GM12878 (cell line): ENCODE results near the gene MTX1. TPM values are rescaled to one million over a fixed set of nuclear protein-coding genes. Genes with fewer than 3 reads are reported as not detected.

Experiments
- ATAC-seq: fragments of 200-7000 bp; cut with Tn5 transposase; 3 replicates; pipeline ENCODE4 v1.9.1; 2020; ENCODE audit warnings: mild to moderate bottlenecking, moderate library complexity
- BruUV-seq: library from RNA; stranded (reverse); fragments of 400-500 nt; replicated peaks from 2 replicates; lab custom pipeline; 2021; lab: Mats Ljungman, UMichigan
- CTCF ChIA-PET: fragments of 300-600 bp; sonication (Branson Sonifier 250); formaldehyde crosslinking; extraction: SDS; loops from one replicate; lab custom pipeline; 2021; ENCODE audit warnings: inconsistent platforms; lab: Yijun Ruan, JAX
- POLR2A ChIA-PET: fragments of 350-600 bp; formaldehyde crosslinking; extraction: SDS; loops from one replicate; lab custom pipeline; 2021; ENCODE audit warnings: inconsistent platforms; lab: Charles Lee
- RAD21 ChIA-PET: fragments of 300-600 bp; sonication (Branson Sonifier 250); formaldehyde crosslinking; loops from one replicate; lab custom pipeline; 2023; ENCODE audit warnings: antibody characterized with exemption; ENCODE audit not compliant: unreplicated experiment; lab: Charles Lee
- SMC1A ChIA-PET: fragments of 300-600 bp; sonication (Branson Sonifier 250); formaldehyde crosslinking; loops from one replicate; lab custom pipeline; 2023; ENCODE audit not compliant: unreplicated experiment, uncharacterized antibody; lab: Charles Lee
- DNase-seq: peaks from one replicate; pipeline ENCODE4 v3.0.0-alpha.2; 2011; ENCODE audit warnings: low read depth, low spot score
- FAIRE-seq: peaks from 3 replicates; lab custom pipeline; 2011; peaks lifted over from hg19 to GRCh38; lab: Jason Lieb, UNC
- H2AFZ ChIP-seq: 2 replicates; pipeline ENCODE4 v1.6.0; 2011; ENCODE audit warnings: low read depth, low read length, control low read depth; ENCODE audit not compliant: control insufficient read depth
- H3K27ac ChIP-seq: 2 replicates; pipeline ENCODE4 v1.5.1; 2011; ENCODE audit warnings: control low read depth; ENCODE audit not compliant: control insufficient read depth, insufficient read depth
- H3K27me3 ChIP-seq, 2 experiments: replicated peaks in 1 of 2; 2 replicates each; pipeline versions ENCODE4 v1.6.0 to v1.6.1; 2011; ENCODE audit warnings: low read length in 1 of 2; ENCODE audit not compliant: control insufficient read depth in 2 of 2, insufficient read depth in 2 of 2
- H3K36me3 ChIP-seq, 2 experiments: 2 replicates each; pipeline ENCODE4 v1.5.1; 2011; ENCODE audit warnings: low read length in 1 of 2; ENCODE audit not compliant: control insufficient read depth in 2 of 2, insufficient read depth in 2 of 2
- H3K4me1 ChIP-seq: 2 replicates; pipeline ENCODE4 v1.6.1; 2011; ENCODE audit warnings: mild to moderate bottlenecking, low read length, moderate library complexity, mixed read lengths; ENCODE audit not compliant: control insufficient read depth, insufficient read depth
- H3K4me2 ChIP-seq: 2 replicates; pipeline ENCODE4 v1.6.0; 2011; ENCODE audit warnings: control low read depth; ENCODE audit not compliant: control insufficient read depth, insufficient read depth
- H3K4me3 ChIP-seq: fragments of 200-600 bp; sonication (generic); 2 replicates; pipeline ENCODE4 v1.5.1; 2016
- H3K79me2 ChIP-seq: 2 replicates; pipeline ENCODE4 v1.6.0; 2011; ENCODE audit warnings: low read length; ENCODE audit not compliant: control insufficient read depth, insufficient read depth
- H3K9ac ChIP-seq: 2 replicates; pipeline ENCODE4 v1.8.0; 2011; ENCODE audit warnings: low read length, control low read depth, mixed read lengths; ENCODE audit not compliant: control insufficient read depth, insufficient read depth
- H3K9me3 ChIP-seq: replicated peaks from 3 replicates; pipeline ENCODE4 v1.5.1; 2011; ENCODE audit warnings: mild to moderate bottlenecking, low read length; ENCODE audit not compliant: control insufficient read depth, insufficient read depth
- H4K20me1 ChIP-seq: 2 replicates; pipeline ENCODE4 v1.6.0; 2011; ENCODE audit not compliant: control insufficient read depth, insufficient read depth
- CEBPB ChIP-seq, 2 experiments: fragments of 150-350 bp in 1 of 2; IDR thresholded peaks; 2 replicates each; pipeline ENCODE4 v1.6.1; 2012 to 2014; ENCODE audit warnings: low read depth in 2 of 2, low read length in 2 of 2, borderline replicate concordance in 1 of 2, inconsistent platforms in 1 of 2
- CREB1 ChIP-seq: IDR thresholded peaks from 2 replicates; pipeline ENCODE4 v1.6.1; 2012; ENCODE audit warnings: low read depth, mild to moderate bottlenecking, inconsistent platforms
- DPF2 ChIP-seq: fragments of 450-650 bp; IDR thresholded peaks from 2 replicates; pipeline ENCODE4 v1.6.1; 2017; ENCODE audit warnings: mild to moderate bottlenecking
- E4F1 ChIP-seq: fragments of 450-650 bp; IDR thresholded peaks from 2 replicates; pipeline ENCODE4 v1.6.1; 2018; ENCODE audit warnings: borderline replicate concordance, mild to moderate bottlenecking; ENCODE audit not compliant: partially characterized antibody
- HDGF ChIP-seq: fragments of 450-650 bp; IDR thresholded peaks from 2 replicates; pipeline ENCODE4 v1.6.1; 2016; ENCODE audit warnings: antibody characterized with exemption
- JUNB ChIP-seq: IDR thresholded peaks from 2 replicates; pipeline ENCODE4 v1.6.1; 2016; ENCODE audit warnings: antibody characterized with exemption, mild to moderate bottlenecking
- NFYB ChIP-seq: IDR thresholded peaks from 2 replicates; pipeline ENCODE4 v1.6.1; 2011; ENCODE audit warnings: low read depth, mild to moderate bottlenecking, low read length, improper control_type of control experiment, moderate library complexity; ENCODE audit not compliant: insufficient read depth
- NKRF ChIP-seq: fragments of 450-650 bp; conservative IDR thresholded peaks from 2 replicates; pipeline ENCODE4 v1.6.1; 2017; ENCODE audit warnings: mild to moderate bottlenecking, moderate library complexity
- RELB ChIP-seq: fragments of 450-650 bp; IDR thresholded peaks from 2 replicates; pipeline ENCODE4 v1.6.1; 2017; ENCODE audit warnings: low read depth, mild to moderate bottlenecking, moderate library complexity
- SMARCA5 ChIP-seq: fragments of 450-650 bp; IDR thresholded peaks from 2 replicates; pipeline ENCODE4 v1.6.1; 2017; ENCODE audit warnings: mild to moderate bottlenecking
- SREBF1 ChIP-seq: IDR thresholded peaks from 2 replicates; pipeline ENCODE4 v1.6.1; 2012; ENCODE audit warnings: mild to moderate bottlenecking, low read length
- STAT3 ChIP-seq: IDR thresholded peaks from 2 replicates; pipeline ENCODE4 v1.6.1; 2011; ENCODE audit warnings: low read depth, low read length, improper control_type of control experiment
- ZNF622 ChIP-seq: fragments of 450-650 bp; IDR thresholded peaks from 2 replicates; pipeline ENCODE4 v1.6.1; 2017; ENCODE audit warnings: mild to moderate bottlenecking, inconsistent platforms
- WGBS: methylation state at CpG from one replicate; pipeline ENCODE4 v1.1.6; 2016; ENCODE audit warnings: low lambda C conversion rate; ENCODE audit not compliant: insufficient replicate concordance, insufficient coverage; ENCODE audit errors: missing lambda C conversion rate; 5-methylcytosine and 5-hydroxymethylcytosine counted together
- in situ Hi-C: fragments of 300-500 bp; cut with MboI; formaldehyde crosslinking; loops from 9 replicates; pipeline ENCODE4 v1.14.3; 2018; ENCODE audit warnings: mixed read lengths
- intact Hi-C: fragments of 100-400 bp; cut with micrococcal nuclease; formaldehyde crosslinking; loops from one replicate; pipeline ENCODE4 v1.14.2; 2022; ENCODE audit not compliant: unreplicated experiment
- polyA plus RNA-seq, 11 experiments: library from polyadenylated mRNA; depleted of rRNA in 4 of 11; unstranded in 6 of 11; stranded (reverse) in 5 of 11; fragments of >200 nt; fragmentation: Nextera tagmentation in 4 of 11; fragmentation: Illumina TruSeq in 1 of 11; extraction: Ambion mirVana in 4 of 11; extraction: Trizol in 1 of 11; gene quantifications; 1 replicate in 1 of 11; 2 replicates in 10 of 11; pipeline versions ENCODE4 v1.2.1 to v1.2.3, GENCODE V29; 2011 to 2016; ENCODE audit warnings: inconsistent platforms in 2 of 11, missing spikeins in 2 of 11, low read depth in 1 of 11
- total RNA-seq, 4 experiments: library from RNA; depleted of rRNA in 3 of 4; stranded (reverse); fragments of >200 nt in 3 of 4; fragmentation: Illumina TruSeq in 1 of 4; extraction: Trizol in 1 of 4; gene quantifications; 2 replicates each; pipeline versions ENCODE4 v1.2.1 to v1.2.3, GENCODE V29; 2013 to 2021

MTX1 gene
- total and polyA plus RNA-seq, 10 of the 15 experiments (the other 5 are each of a cell fraction or from before 2014, with no cell fraction given) = 15.8 to 92.0 (median 49.1) TPM

GRCh38 chr1:155170806-155171205 lies 37.7 kb upstream of the MTX1 start:
- H2AFZ ChIP-seq = no peak overlapping the region

More at GRCh38 chr1:155170806-155171205, 37.7 kb upstream of the MTX1 start:
- Histone ChIP-seq H3K9ac (no peak overlapping the region), H3K9me3 (no peaks in the 10 kb centered on the region; the same call in 2 of the 3 replicates), H3K36me3 (peaks cover 0 to 3% of the 10 kb centered on the region in 2 experiments; a peak in 1 of 4 replicates), H4K20me1 (no peaks in the 10 kb centered on the region), H3K4me2 (no peak overlapping the region), H3K27ac (no peak overlapping the region), H3K4me3 (no peak overlapping the region), H3K27me3 (no peaks in the 10 kb centered on the region), H3K79me2 (peaks cover 12% of the 10 kb centered on the region), H3K4me1 (peaks cover 19% of the 10 kb centered on the region)
- TF ChIP-seq STAT3 (no peak), CREB1 (no peak), HDGF (no peak), CEBPB (IDR thresholded peaks at IDR 0.05; ENCODE audit: borderline replicate concordance in 1 of 2, low read depth in 2 of 2, low read length in 2 of 2) (no peak), DPF2 (no peak), RELB (no peak), SMARCA5 (no peak), ZNF622 (no peak), JUNB (no peak), SREBF1 (no peak), NFYB (no peak), NKRF (no peak), E4F1 (no peak)
- ChIA-PET POLR2A (interaction anchor here (0.7 to 1.3 kb wide), 3 partner anchors 23 to 107 kb away, joined by 3 to 8 read pairs (median 3); no protein-coding TSS in a partner anchor), CTCF (interaction anchor here (0.6 to 12.1 kb wide), 8 partner anchors 22 to 573 kb away, joined by 3 to 284 read pairs (median 27); no protein-coding TSS in a partner anchor), RAD21 (interaction anchor here (5.1 kb wide), 1 partner anchor 81 kb away, joined by 71 read pairs; no protein-coding TSS in a partner anchor), SMC1A (interaction anchor here (5.5 to 5.9 kb wide), 2 partner anchors 75 to 79 kb away, joined by 36 to 37 read pairs; no protein-coding TSS in a partner anchor)
- 77% methylated on average over 7 of the region's 7 CpGs for WGBS
- BruUV-seq = no TSS peak
- in situ Hi-C loops (no loop called here), intact Hi-C loops (loop anchor here (5.0 kb wide), 1 partner anchor 34 kb away; the partner anchor contains the start of gene SLC50A1)
- DNase-seq (no peak), FAIRE-seq (no peak), ATAC-seq (no peak)
